ENCODE results near the gene RAMAC.

DNA sequence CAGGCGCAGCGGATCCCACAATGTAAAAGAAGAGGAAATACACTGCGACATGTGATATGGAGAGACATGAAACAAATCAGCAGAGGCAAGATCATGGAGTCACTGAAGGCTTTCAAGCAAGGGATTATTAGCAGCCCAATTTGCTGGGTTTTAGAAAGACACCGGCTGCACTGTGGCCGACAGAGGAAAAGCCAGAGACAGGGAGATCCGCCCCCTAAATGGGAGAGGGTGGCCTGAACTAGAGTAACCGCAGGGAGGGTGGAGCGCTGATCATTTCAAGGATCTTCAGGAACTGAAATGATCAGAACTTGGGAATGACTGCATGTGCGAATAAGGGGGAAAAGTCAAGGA lies 26.0 kb downstream of the RAMAC start:
- TF ChIP-seq, protein P1, sequence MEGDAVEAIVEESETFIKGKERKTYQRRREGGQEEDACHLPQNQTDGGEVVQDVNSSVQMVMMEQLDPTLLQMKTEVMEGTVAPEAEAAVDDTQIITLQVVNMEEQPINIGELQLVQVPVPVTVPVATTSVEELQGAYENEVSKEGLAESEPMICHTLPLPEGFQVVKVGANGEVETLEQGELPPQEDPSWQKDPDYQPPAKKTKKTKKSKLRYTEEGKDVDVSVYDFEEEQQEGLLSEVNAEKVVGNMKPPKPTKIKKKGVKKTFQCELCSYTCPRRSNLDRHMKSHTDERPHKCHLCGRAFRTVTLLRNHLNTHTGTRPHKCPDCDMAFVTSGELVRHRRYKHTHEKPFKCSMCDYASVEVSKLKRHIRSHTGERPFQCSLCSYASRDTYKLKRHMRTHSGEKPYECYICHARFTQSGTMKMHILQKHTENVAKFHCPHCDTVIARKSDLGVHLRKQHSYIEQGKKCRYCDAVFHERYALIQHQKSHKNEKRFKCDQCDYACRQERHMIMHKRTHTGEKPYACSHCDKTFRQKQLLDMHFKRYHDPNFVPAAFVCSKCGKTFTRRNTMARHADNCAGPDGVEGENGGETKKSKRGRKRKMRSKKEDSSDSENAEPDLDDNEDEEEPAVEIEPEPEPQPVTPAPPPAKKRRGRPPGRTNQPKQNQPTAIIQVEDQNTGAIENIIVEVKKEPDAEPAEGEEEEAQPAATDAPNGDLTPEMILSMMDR (IDR thresholded peaks at IDR 0.05) = no peak
- TF ChIP-seq POLR2AphosphoS5 (IDR thresholded peaks at IDR 0.05) = no peak
